B cell (primary cell): ENCODE measurements around the gene EIF4ENIF1.

Experiments
- EZH2 ChIP-seq: IDR thresholded peaks from 2 replicates; pipeline ENCODE4 v1.6.1; 2012; ENCODE audit warnings: borderline replicate concordance, low read depth, mild to moderate bottlenecking, moderate library complexity, low read length; ENCODE audit not compliant: insufficient read depth, poor library complexity, severe bottlenecking
- TF ChIP-seq, protein P1 (sequence below): fragments of 200-600 bp; IDR thresholded peaks from one replicate; pipeline ENCODE4 v1.8.0; 2022; ENCODE audit warnings: antibody characterized with exemption, mild to moderate bottlenecking

DNA sequence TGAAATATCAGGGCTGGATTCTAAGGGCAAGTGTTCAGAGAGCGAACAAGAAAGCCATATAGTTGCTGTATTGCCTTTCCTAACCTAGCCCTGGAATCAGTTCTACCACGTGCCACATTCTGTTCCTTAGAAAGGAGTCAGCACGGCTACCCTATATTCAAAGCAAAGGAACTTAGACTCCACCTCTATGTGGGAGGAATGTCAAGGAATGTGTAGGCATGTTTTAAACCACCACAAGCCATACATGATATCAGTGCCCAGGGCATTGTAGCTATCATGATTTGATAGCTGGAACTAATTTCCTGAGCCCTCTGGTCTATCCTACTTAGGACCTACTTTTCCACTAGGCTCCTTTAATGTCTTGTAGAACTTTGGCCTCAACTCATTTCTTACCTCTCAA, 2.5 kb upstream of the EIF4ENIF1 start:
- TF ChIP-seq, protein P1, sequence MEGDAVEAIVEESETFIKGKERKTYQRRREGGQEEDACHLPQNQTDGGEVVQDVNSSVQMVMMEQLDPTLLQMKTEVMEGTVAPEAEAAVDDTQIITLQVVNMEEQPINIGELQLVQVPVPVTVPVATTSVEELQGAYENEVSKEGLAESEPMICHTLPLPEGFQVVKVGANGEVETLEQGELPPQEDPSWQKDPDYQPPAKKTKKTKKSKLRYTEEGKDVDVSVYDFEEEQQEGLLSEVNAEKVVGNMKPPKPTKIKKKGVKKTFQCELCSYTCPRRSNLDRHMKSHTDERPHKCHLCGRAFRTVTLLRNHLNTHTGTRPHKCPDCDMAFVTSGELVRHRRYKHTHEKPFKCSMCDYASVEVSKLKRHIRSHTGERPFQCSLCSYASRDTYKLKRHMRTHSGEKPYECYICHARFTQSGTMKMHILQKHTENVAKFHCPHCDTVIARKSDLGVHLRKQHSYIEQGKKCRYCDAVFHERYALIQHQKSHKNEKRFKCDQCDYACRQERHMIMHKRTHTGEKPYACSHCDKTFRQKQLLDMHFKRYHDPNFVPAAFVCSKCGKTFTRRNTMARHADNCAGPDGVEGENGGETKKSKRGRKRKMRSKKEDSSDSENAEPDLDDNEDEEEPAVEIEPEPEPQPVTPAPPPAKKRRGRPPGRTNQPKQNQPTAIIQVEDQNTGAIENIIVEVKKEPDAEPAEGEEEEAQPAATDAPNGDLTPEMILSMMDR = no peak
- TF ChIP-seq EZH2 = no peak
